Progenitor cell of endocrine pancreas (in vitro differentiated cells): ENCODE results near the gene SLC6A16. TPM values are rescaled to one million over a fixed set of nuclear protein-coding genes. Genes with fewer than 3 reads are reported as not detected.
"Not testable (repeated sequence)": the region's sequence is repeated elsewhere in the genome, so short reads cannot be mapped to it uniquely, and the experiment has no call there.

ENCODE experiments used
- DNase-seq: peaks from one replicate; pipeline ENCODE4 v3.0.0; 2021; ENCODE audit warnings: low spot score; ENCODE audit not compliant: unreplicated experiment
- H3K27ac Mint-ChIP-seq: 2 replicates; pipeline ENCODE4 v1.8.0; 2021; ENCODE audit warnings: mild to moderate bottlenecking, moderate library complexity, mixed read lengths
- H3K27me3 Mint-ChIP-seq: 2 replicates; pipeline ENCODE4 v1.8.0; 2021; ENCODE audit warnings: mixed read lengths
- H3K36me3 Mint-ChIP-seq: 2 replicates; pipeline ENCODE4 v1.8.0; 2022; ENCODE audit warnings: mixed read lengths; ENCODE audit not compliant: insufficient read depth
- H3K4me1 Mint-ChIP-seq: 2 replicates; pipeline ENCODE4 v1.8.0; 2021; ENCODE audit warnings: low read depth, mixed read lengths
- H3K4me3 Mint-ChIP-seq: 2 replicates; pipeline ENCODE4 v1.8.0; 2021; ENCODE audit warnings: low read depth, mild to moderate bottlenecking, moderate library complexity, mixed read lengths
- H3K9me3 Mint-ChIP-seq: 2 replicates; pipeline ENCODE4 v1.8.0; 2021; ENCODE audit warnings: low read depth, mixed read lengths
- total RNA-seq: library from RNA; stranded (reverse); gene quantifications from 2 replicates; pipeline ENCODE4 v1.2.1, GENCODE V29; 2021
- TF ChIP-seq, protein P1 (sequence below): fragments of 200-600 bp; sonication (generic); IDR thresholded peaks from one replicate; pipeline ENCODE4 v1.5.0; 2021; ENCODE audit warnings: antibody characterized with exemption, mild to moderate bottlenecking; ENCODE audit not compliant: unreplicated experiment

SLC6A16 gene
- total RNA-seq, 1 donor from 2014 or later, result 11.8 TPM

DNA sequence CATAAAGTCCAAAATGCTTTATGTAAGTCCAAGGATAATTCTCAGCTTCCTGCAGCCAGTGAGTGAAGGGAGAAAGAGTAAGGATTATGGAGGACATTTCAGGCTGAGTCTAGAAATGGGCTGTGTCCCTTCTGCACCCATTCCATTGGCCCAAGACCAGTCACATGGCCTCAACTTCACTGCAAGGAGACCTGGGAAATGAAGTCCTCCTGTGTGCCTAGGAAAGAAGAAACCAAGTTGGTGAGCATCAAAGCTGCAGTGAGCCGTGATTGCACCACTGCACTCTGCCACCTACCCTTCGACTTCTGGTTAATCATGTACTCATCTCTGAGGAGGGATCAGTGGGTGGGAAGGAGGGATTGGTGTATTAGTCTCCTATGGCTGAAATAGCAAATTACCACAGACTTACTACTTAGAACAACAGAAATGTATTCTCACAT lies 6.6 kb upstream of the SLC6A16 start:
- TF ChIP-seq, protein P1, sequence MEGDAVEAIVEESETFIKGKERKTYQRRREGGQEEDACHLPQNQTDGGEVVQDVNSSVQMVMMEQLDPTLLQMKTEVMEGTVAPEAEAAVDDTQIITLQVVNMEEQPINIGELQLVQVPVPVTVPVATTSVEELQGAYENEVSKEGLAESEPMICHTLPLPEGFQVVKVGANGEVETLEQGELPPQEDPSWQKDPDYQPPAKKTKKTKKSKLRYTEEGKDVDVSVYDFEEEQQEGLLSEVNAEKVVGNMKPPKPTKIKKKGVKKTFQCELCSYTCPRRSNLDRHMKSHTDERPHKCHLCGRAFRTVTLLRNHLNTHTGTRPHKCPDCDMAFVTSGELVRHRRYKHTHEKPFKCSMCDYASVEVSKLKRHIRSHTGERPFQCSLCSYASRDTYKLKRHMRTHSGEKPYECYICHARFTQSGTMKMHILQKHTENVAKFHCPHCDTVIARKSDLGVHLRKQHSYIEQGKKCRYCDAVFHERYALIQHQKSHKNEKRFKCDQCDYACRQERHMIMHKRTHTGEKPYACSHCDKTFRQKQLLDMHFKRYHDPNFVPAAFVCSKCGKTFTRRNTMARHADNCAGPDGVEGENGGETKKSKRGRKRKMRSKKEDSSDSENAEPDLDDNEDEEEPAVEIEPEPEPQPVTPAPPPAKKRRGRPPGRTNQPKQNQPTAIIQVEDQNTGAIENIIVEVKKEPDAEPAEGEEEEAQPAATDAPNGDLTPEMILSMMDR, result no peak
- no peaks in the 10 kb centered on the region for H3K27me3 Mint-ChIP-seq
- H3K27ac Mint-ChIP-seq, result no peak overlapping the region
- H3K36me3 Mint-ChIP-seq, result peaks cover 17% of the 10 kb centered on the region
- no peak for DNase-seq
- H3K4me3 Mint-ChIP-seq, result no peak overlapping the region
- peaks cover 3% of the 10 kb centered on the region for H3K4me1 Mint-ChIP-seq
- H3K9me3 Mint-ChIP-seq, result no peaks in the 10 kb centered on the region

DNA sequence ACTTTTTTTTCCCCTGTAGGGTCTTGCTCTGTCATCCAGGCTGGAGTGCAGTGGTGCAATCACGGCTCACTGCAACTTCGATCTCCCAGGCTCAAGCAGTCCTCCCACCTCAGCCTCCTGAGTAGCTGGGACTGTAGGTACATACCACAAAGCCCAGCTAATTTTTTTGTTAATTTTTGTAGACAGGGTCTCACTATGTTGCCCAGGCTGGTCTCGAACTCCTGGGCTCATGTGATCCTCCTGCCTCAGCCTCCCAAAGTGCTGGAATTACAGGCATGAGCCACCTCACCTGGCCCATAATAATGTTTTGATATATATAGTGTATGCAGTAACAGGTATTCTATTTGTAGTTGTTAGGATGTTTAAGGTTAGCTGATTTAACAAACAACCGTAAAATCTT lies 6.2 kb upstream of the SLC6A16 start:
- not testable (repeated sequence) for H3K4me3 Mint-ChIP-seq, DNase-seq, H3K27me3 Mint-ChIP-seq, H3K4me1 Mint-ChIP-seq, H3K27ac Mint-ChIP-seq, H3K9me3 Mint-ChIP-seq
- peaks cover 17% of the 10 kb centered on the region for H3K36me3 Mint-ChIP-seq

DNA sequence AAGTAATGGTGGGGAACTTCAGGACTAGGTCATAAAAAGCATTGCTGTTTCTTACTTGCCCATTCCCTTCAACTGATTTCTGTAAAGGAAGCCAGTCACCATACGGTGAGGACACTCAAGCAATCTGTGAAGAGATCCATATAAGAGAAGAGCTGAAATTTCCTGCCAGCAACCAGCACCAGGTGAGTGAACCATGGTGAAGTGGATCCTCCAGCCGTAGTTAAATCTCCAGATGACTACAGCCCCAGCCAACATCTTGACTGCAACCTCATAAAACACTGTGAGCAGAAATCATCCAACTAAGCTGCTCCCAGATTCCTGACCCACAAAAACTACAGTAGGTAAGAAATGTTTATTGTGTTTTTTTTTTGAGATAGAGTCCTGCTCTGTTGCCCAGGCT lies 3.8 kb upstream of the SLC6A16 start:
- Mint-ChIP-seq H3K27ac (no peak overlapping the region), H3K4me1 (peaks cover 3% of the 10 kb centered on the region), H3K9me3 (no peaks in the 10 kb centered on the region), H3K36me3 (peaks cover 19% of the 10 kb centered on the region), H3K27me3 (no peaks in the 10 kb centered on the region), H3K4me3 (no peak overlapping the region)
- DNase-seq, result no peak
- TF ChIP-seq, protein P1, result no peak

DNA sequence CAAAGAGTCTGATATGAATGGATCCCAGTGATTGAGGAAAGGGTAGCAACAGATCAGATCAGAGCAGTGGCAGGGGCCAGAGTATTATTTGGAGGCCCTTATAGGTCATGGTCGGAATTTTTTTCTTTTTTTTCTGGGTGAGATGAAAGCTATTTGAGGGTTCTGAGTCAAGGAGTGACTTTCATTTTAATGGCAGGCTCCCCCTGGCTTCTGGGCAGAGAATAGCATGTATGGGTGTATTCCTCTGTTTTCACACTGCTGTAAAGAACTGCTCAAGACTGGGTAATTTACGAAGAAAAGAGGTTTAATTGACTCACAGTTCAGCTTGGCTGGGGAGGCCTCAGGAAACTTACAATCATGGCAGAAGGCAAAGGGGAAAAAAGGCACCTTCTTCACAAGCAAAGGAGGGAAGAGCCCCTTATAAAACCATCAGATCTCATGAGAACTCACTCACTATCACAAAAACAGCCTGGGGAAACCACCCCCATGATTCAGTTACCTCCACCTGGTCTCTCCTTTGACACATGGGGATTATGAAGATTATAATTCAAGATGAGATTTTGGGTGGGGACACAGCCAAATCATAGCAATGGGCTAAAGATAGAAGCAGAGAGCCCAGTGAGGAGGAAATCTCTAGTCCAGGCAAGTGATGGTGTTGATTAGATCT lies 3.0 kb upstream of the SLC6A16 start:
- H3K4me3 Mint-ChIP-seq, result no peak overlapping the region
- TF ChIP-seq, protein P1, result peak; percentile 57
- H3K4me1 Mint-ChIP-seq, result peaks cover 3% of the 10 kb centered on the region
- no peaks in the 10 kb centered on the region for H3K27me3 Mint-ChIP-seq
- H3K27ac Mint-ChIP-seq, result no peak overlapping the region
- H3K36me3 Mint-ChIP-seq, result peaks cover 24% of the 10 kb centered on the region
- H3K9me3 Mint-ChIP-seq, result peaks cover 5% of the 10 kb centered on the region
- DNase-seq, result no peak

DNA sequence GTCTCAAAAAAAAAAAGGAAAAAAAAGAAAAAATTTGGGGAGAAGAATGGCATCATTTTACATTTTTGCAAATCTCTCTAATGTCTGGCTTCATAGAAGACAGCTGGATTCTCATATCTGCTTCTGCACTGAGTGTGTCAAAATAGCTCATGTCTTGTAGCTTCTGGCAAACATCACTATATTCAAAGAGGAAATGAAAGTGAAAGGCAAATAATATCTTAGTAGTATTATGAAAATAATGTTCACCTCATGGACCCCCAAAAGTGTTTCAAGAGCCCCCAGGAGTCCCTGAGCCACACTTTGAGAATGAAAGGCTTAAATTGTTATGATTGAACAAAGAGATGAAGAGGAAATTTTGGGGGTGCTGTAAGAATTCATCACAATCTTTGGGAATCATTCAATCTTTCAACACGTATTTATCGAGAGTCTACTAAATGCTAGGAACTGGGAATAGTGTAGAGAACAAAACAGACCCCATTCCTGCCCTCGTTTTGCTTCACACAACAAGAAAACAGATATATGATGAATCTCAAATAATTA lies 1.2 kb upstream of the SLC6A16 start:
- TF ChIP-seq, protein P1, result no peak
- DNase-seq, result no peak
- H3K27ac Mint-ChIP-seq, result no peak overlapping the region
- H3K27me3 Mint-ChIP-seq, result no peaks in the 10 kb centered on the region
- no peak overlapping the region for H3K4me3 Mint-ChIP-seq
- H3K9me3 Mint-ChIP-seq, result peaks cover 5% of the 10 kb centered on the region
- H3K4me1 Mint-ChIP-seq, result peaks cover 3% of the 10 kb centered on the region
- peaks cover 35% of the 10 kb centered on the region for H3K36me3 Mint-ChIP-seq

DNA sequence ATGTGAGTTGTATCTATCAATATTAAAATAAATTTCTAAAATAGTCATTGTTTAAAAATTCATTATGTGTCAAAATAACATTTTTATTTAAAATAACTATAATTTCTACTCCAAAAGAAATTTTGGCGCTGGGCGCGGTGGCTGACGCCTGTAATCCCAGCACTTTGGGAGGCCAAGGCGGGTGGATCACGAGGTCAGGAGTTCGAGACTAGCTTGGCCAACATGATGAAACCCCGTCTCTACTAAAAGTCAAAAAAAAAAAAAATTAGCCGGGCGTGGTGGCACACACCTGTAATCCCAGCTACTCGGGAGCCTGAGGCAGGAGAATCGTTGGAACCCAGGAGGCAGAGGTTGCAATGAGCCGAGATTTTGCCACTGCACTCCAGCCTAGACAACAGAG lies 765 bp upstream of the SLC6A16 start:
- H3K4me3 Mint-ChIP-seq, H3K4me1 Mint-ChIP-seq, H3K27me3 Mint-ChIP-seq, H3K9me3 Mint-ChIP-seq, DNase-seq, H3K27ac Mint-ChIP-seq: not testable (repeated sequence)
- peaks cover 37% of the 10 kb centered on the region for H3K36me3 Mint-ChIP-seq
